GM12865 (cell line): ENCODE measurements around the gene P3H1.

ENCODE experiments used
- DNase-seq: peaks from one replicate; pipeline ENCODE4 v3.0.0; 2010; ENCODE audit warnings: low read depth
- H3K4me3 ChIP-seq: 2 replicates; pipeline ENCODE4 v1.5.1; 2011; ENCODE audit warnings: mild to moderate bottlenecking, low read depth, low read length, control low read depth
- TF ChIP-seq, protein P1 (sequence below): IDR thresholded peaks from 2 replicates; pipeline ENCODE4 v1.5.1; 2011; ENCODE audit warnings: low read length, control low read depth, low read depth, inconsistent platforms; ENCODE audit not compliant: insufficient read depth; ENCODE audit errors: missing control alignments

Gene P3H1

DNA sequence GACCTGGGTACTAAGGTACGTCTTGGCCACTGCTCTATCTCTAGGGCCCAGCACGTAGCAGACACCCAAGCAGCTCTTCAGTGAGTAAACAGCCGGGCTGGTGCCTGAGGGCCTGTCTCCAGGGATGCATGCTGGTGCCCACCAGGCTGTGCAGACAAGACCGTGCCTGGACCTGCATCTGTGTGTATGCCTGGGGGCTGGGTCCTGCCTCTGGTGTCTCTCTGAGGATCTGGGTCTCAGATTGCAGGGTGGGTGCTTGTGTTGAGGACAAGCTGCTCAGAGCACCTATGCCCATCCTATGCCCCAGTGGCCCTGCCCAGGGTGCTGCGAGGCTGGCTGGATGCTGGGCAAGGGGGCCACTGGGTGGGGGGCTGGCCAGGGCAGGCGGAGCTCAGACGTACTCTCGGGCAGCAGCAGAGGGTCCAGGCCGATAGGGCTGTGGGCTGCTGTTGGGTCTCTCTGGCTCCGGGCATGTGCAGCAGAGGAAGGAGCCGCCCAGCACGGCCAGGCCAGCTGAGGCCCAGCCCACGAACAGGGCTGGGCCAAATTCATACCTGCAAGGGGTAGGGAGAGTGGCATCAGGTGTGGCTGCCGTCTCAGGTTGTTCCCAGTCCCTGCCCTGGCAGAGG is 31.2 kb downstream of the P3H1 start:
- no peak overlapping the region for H3K4me3 ChIP-seq
- no peak for DNase-seq
- TF ChIP-seq, protein P1, sequence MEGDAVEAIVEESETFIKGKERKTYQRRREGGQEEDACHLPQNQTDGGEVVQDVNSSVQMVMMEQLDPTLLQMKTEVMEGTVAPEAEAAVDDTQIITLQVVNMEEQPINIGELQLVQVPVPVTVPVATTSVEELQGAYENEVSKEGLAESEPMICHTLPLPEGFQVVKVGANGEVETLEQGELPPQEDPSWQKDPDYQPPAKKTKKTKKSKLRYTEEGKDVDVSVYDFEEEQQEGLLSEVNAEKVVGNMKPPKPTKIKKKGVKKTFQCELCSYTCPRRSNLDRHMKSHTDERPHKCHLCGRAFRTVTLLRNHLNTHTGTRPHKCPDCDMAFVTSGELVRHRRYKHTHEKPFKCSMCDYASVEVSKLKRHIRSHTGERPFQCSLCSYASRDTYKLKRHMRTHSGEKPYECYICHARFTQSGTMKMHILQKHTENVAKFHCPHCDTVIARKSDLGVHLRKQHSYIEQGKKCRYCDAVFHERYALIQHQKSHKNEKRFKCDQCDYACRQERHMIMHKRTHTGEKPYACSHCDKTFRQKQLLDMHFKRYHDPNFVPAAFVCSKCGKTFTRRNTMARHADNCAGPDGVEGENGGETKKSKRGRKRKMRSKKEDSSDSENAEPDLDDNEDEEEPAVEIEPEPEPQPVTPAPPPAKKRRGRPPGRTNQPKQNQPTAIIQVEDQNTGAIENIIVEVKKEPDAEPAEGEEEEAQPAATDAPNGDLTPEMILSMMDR = no peak

DNA sequence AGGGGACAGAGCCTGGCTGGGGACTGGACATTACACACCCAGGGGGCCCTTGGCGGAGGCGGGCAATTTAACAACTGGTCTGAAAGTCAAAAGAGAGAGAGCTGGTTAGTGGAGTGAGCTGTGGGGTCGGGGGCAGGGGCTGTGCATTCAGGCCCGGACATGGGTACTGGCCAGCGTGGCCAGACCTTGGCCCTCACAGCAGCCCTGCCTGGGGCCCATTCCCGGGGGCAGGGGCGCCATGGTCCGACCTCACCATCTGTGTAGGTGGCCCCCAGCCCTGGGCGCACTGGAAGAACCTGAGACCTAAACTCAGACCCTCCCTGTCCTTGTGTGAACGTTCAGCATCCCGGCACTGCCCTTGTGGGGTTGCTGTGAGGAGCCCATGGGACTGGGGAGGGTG is 31.8 kb downstream of the P3H1 start:
- no peak overlapping the region for H3K4me3 ChIP-seq
- DNase-seq = no peak
- TF ChIP-seq, protein P1 = no peak

DNA sequence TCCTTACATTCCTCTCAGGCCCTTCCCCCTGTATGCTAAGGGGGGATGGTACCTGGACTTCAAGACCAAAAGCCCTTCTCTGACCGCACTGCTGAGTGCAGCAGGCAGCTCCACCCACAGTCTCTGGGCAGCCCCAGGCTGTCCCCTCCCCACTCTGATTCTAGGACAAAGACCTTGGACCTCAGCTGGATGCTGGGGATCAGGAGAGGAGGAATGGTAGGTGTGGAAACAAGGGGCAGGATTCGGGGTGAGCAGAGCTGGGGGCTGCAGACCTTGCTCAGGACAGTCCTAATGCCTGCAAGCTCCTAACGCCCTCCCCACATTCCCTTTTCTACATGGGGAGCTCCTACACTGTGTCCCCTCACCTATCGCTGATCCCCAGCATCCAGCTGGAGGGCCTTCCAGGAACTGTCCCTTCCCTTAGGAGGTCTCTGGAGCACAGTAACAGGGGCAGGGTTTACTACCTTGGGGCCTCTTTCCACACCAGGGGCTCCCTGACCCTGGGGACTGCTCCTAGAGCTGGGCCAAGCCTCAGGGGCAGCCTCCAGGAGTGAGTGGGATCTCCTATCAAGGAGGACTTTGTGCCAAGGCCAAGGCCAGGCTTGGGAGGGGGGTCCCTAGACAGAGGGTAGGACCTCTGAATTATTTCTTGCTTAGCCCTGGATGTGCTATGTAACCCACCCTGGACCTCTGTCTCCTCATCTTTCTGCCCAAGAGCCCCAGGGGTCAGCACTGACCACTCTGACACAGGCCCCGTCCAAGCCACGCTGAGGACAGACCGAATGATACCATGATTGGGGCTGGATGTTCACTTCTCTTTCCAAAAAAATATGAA is 32.4 kb downstream of the P3H1 start:
- no peak overlapping the region for H3K4me3 ChIP-seq
- TF ChIP-seq, protein P1 = no peak
- no peak for DNase-seq

DNA sequence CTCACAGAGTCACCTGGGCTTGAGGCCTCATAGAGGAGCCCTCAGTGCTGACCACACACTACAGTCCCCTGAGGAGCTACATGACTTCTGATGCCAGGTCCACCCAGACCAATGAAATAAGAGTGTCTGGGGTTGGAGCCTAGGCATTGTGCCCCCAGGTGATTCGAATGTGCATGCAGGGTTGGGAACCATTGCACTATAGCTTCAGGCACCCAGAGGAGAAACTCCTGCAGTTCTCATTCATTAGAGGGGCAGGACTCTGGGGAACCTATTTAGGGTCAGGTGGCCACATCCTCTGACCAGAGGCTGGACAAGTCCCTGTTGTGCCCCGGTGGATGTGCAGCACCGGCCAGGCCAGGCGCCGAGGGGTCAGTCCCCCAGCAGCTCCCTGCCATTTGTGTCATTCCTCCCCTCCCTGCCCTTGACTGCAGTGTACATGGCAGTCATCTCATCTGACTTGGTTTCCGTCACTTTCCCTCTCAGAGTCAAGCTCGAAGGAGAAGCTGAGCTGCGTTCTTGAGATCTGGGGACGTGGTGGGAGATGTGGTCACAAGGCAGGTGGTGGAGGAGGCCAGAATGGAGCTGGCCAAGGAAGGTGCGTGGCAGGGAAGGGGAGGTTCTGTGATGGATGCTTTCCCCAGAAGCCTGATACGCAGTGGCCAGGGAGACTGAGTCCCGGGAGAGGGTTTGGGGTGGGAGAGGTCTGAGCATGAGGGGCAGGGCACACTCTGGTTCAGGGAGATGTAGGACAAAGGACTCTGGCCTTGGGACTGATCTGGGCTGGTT is 33.2 kb downstream of the P3H1 start:
- no peak for DNase-seq
- TF ChIP-seq, protein P1 = no peak

DNA sequence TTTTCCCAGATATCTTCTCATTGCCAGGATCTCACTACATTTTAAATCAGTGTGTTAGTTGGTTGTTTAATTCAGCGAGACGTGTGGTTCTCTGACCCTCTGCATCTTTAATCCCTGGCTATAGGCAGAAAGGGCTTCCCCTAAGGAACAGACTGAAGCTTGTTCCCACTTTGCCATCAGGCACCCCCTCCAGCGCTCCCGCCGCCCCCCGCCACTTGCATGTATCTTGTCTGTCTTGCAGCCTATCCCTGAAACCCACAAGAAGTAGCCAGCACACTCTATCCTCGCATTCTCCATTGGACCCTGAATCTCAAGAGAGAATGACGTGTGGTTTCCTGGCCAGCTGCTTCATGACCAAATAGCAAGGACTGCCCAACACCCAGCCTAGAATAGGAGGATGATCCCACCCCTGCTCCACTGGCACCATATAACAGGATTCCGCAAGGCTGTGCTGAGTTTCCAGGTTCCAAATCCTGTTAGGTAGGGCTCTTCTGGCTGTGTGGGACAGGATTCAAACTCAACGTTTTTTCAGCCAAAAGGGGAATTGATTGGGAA is 34.6 kb downstream of the P3H1 start:
- TF ChIP-seq, protein P1 = no peak
- no peak for DNase-seq
- no peak overlapping the region for H3K4me3 ChIP-seq

More for the DNA sequence above, 33.2 kb downstream of the P3H1 start:
- H3K4me3 ChIP-seq = no peak overlapping the region

DNA sequence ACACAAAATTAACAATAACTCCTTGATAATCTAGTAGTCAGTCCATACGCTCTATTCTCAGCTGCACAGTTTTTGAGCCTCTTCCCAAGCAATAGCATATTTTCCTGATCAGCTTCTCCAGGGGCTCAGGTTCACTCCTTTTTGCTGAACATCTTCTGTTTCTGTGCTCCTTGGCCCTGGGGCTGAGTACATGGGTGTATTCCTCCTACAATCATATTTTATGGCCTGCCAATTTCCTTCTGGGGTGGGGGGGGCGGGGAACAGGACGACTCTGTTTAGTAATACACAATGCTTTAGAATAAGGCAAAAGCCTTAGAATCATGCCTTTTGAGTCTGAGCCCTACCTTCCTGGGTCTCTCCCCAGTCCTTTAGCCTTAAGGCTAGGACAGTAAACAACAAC is 35.2 kb downstream of the P3H1 start:
- no peak overlapping the region for H3K4me3 ChIP-seq
- DNase-seq = no peak
- TF ChIP-seq, protein P1 = no peak
